ENCODE data around the gene LPAR1.
"Not testable (repeated sequence)": the region's sequence is repeated elsewhere in the genome, so short reads cannot be mapped to it uniquely, and the experiment has no call there.

Gene LPAR1

DNA sequence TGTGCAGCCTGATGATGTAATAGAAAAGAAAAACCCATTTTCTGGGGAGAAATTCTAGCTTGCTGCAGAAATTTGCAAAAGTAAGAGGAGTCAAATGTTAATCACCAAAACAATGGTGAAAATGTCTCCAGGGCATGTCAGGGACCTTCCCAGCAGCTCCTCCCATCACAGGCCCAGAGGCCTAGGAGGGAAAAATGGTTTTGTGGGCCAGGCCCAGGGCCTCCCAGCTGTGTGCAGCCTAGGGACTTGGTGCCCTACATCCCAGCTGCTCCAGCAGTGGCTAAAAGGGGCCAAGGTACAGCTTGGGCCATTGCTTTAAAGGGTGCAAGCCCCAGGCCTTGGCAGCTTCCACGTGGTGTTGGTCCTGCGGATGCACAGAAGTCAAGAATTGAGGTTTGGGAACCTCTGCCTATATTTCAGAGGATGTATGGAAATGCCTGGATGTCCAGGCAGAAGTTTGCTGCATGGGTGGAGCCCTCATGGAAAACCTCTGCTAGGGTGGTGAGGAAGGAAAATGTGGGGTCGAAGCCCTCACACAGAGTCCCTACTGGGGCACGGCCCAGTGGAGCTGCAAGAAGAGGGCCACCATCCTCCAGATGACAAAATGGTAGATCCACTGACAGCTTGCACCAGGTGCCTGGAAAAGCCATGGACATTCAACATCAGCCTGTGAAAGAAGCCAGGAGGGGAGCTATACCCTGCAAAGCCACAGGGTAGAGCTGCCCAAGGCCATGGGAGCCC lies 176.7 kb downstream of the LPAR1 start:
- DNase-seq: not testable (repeated sequence)

DNA sequence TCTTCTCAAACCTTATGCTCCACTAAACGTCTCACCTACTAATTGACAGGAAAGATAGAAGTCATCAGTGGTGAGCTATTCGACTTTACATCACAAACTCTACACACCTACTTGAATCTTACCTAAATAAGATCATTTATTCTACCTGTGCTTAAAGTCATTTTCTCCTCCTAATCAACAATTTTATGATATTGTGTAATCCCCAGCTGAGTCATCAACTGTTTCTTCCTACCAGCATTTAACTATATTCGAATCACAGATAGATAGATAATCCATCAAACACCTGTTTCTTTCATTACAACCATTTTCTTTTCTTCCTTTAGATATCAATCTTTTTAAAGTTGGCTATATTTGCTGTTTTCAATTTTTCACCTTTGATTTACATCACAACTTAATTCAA lies 181.5 kb downstream of the LPAR1 start:
- DNase-seq: no peak

DNA sequence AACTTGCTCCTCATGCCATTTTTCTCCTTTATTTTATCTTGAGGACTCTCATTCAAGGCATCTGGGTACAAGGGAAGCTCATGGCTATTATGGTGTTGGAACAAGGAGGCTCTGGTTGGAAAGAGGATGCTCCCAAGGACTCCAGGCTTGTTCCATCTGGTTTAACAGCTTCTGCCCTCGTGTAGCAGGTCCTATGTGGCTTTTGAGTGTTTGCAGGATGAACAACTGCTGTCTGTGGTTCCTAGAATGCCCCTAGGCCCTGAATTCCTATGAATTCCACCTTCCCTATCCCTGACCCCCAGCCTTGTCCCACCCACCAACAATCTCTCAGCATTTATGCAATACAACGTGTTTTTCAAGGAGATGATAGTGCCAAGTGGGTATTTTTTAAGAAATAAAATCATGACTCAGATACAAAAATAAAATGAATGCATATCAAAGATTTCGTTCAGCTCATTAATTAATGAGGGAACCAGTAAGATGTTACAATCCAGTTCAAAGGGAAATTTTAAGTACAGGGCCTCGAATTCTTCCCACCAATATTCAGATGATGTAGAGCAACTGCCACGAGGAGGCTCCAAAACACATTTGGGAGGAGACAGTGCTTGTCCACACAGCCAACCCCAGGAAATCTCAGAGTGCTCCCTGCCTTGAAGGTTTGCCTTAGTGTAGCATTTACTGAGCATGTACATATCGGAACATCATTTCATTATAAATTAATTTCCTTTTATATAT lies 187.7 kb downstream of the LPAR1 start:
- DNase-seq: no peak

DNA sequence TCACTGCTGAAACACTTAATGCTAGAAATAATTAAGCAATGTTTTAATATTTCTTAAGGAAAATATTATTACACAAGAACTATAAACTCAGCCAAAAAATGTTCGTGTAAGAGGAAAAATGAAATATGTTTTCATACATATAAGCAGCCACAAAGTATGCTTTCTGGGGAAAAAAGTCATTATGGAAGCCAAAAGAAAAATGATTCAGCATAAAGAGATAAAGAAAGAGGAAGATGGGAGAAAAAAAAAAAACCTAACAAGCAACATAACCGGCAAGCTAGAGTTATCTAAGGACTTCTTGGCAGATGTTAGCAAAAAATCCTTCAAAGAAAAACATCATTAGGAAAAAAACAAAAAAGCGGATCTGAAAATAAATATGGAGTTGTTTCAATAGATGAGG lies 190.6 kb downstream of the LPAR1 start:
- no peak for DNase-seq

DNA sequence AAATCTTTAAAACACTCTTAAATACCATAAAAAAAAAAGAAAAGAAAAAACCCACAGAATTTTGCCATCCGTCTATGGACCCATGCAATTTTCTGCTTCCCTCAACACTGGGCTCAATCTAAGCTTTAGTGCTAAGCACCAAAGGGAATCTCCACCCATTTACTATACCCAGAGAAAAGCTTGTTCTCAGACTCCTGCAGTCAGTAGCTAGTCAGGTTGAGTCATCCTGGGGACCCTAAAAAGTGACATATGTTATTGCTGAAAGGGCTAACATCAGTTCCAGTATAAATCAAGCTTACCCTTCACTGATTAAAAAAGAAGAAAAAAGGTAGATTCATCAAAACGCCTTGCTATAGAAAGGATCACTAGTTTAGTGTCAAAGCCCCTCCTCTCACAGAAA lies 192.1 kb downstream of the LPAR1 start:
- no peak for DNase-seq

DNA sequence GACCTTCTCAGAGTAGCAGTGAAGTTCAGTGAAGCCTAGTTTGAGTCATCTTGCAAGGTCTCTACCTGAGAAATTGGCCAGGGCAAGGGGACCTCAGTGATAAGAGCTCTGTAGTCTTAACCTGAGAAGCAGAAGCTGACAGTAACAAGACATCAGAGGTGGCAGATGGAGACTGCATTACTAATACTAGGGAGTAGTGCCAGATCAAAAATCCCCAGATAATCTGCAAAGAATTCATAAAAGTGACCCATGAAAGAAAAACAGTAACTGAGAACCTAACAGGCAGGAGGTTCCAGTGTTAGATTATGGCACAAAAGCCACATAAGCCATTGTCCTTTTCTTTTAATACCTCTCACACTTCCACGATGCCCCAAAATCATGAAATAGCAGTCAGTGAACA lies 194.1 kb downstream of the LPAR1 start:
- DNase-seq: no peak

DNA sequence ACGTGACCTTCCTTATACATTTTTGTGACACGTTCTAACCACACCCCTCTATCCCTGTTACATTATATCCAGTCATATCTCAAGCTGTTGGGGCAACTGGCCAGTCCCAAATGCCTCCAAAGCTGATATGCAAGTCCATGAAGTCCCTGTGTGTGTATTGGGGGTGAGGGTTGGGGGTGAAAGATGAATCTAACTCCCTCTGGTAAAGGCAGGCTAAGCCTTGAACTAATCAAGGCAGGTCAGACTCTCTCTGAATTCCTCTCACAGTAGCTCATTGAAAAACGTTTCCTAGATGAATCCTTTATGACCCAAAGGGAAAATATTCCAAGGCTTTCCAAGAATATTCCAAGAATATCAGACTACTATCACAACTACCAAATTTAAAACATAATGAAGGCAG lies 195.3 kb downstream of the LPAR1 start:
- no peak for DNase-seq

DNA sequence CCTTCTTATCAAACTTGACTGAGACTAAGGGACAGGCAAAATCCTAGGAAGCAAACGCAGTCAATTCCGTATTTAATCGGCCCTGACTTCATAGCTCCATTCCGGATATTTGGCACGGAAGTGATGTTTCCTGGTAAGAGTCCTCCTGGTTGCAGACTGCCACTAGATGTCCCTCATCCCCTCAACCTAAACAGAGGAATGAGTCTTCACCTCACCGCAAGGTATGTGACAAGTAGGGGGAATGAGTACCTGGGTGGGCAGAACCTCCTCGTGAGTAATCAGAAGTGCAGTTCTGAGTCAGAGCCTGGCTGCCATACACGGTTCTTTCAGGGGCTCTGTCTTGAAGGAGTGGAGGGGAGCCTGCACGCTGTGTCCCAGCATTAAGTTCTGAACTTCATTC lies 196.1 kb downstream of the LPAR1 start:
- no peak for DNase-seq

DNA sequence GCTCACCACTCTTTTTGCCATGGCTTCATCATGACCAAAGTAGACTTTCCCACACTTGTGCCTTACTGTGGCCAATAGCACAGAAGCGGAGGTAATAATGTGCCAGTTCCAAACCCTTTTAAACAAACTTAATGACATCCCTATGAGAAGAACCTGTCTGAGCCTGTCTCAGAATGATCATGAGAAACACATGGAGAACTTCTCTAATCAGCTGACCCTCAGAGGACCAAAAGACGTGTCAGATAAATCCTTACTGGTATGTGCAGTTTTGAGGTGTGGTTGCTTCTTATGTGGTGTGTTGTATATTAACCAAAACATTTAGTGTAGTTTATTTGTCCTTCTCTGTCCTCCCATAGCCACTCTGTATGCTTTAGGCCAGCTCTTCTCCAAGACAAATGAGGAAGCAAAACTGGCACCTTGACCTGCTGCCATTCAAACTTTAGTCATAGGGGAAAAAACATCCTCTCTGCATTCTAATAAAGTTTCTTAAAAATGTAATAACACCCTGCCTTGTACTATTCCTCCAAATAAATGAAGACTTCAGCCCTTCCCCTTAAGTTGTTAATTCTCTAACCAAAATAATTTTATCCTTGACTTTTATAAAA lies 200.8 kb downstream of the LPAR1 start:
- no peak for DNase-seq

DNA sequence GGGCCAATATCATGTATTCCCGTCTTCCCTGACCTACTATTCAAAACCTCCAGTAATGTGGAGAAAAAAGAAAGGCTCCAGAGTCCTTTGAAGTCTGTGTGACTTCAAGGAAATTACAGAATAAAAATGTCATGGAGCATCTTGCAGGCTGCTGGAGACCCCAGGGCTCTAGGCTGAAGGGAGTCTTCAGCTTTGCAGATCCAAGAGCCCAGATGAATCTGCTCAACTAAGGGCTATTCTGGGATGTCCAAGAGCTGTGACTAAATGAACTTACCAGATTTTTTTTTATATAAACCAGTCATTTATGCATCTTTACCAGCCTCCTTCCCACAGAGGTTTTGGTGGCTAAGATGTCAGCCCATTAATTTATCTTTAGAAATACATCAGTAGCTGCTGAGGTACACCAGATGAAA lies 202.4 kb downstream of the LPAR1 start:
- no peak for DNase-seq

DNA sequence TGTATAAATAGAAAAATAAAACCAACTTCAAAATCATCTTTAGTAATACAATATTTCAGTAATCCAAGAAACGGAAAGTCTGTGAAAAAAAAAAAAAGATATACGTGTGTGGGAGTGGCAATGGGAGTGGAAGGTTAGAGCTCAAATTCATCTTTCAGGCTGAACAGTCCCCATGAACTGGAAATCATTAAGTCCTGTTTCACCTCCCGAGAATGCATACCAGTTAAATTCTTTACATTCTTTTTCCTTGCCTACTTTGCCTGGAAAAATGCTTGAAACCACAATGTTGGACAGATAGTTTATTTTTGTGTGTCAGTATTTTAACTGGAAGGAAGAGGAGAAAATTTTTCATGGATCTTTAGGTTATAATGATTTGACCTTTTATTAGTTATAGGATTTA lies 202.9 kb downstream of the LPAR1 start:
- no peak for DNase-seq

DNA sequence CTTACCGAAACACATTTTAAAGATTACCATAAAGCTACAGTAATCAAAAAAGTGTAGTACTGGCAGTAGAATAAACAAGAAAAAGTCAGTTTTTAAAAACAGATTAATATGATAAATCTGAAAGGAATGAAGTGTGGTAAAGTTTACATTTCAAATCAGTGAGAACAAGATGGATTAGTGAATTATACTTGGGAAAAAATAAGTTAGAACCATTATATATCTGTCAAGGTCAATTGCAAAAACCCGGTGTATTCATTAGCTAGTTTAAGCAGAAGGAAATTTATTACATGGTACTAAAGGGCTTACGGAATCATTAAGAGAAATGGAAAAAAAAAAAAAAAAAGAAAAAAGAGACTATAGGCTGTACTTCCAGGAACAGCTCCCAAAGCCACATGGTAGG lies 205.3 kb downstream of the LPAR1 start:
- DNase-seq: no peak

DNA sequence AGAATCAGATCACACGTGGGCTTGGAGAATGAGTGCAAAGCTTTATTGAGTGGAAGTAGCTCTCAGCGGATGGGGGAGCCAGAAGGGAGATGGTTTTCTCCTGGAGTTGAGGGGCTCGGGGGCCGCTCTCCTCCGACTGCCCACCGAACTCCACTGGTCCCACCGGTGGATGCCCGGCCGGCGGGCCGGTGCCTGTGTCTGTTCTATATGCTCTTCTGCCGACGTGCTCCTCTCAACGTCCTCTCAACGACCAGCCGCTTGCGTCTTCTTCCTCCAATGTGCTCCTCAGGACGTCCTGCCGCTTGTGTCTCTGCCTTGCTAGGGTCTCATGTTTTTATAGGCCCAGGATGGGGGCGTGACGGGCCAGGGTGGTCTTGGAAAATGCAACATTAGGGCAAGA lies 207.8 kb downstream of the LPAR1 start:
- no peak for DNase-seq

DNA sequence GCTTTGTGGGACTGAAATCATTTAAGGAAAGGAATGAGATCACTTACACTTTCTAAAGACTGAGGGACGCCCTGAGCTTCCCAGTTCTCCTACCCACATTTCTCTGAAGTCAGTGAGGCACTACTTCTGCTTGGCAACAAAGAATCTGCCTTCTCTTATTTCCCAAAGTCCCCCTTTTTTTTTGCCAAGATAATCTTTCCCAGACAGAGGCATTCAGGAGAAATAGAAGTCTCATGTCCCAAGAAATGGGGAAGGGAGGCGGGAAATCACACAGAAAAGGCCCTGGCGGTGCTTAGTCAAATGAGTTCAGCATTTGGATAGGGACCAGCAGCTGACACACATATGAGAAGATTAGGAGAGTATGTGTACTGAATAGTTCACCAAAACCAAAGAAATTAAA lies 210.0 kb downstream of the LPAR1 start:
- no peak for DNase-seq

DNA sequence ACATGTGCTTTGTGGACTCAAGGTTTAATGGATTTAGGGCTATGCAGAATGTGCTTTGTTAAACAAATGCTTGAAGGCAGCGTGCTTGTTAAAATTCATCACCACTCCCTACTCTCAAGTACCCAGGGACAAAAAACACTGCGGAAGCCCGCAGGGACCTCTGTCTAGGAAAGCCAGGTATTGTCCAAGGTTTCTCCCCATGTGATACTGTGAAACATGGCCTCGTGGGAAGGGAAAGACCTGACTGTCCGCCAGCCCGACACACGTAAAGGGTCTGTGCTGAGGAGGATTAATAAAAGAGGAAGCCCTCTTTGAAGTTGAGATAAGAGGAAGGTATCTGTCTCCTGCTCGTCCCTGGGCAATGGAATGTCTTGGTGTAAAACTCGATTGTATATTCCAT lies 211.9 kb downstream of the LPAR1 start:
- DNase-seq: not testable (repeated sequence)

DNA sequence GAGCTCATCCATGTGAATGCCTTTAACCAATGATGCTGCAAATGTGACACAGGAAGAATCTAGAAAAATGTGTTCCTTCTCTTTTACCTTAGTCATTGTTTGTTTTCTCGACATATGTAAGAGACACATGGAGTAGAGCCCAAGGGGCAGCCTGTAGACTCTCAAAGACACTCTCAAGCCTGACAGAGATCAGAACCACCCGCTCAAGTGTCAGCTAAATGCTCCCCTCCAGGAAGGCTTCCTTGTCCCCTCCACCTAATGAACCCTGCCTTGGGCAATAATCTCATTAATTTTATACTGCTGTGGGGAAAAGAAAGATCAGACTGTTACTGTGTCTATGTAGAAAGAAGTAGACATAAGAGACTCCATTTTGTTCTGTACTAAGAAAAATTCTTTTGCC lies 212.3 kb downstream of the LPAR1 start:
- DNase-seq: no peak

DNA sequence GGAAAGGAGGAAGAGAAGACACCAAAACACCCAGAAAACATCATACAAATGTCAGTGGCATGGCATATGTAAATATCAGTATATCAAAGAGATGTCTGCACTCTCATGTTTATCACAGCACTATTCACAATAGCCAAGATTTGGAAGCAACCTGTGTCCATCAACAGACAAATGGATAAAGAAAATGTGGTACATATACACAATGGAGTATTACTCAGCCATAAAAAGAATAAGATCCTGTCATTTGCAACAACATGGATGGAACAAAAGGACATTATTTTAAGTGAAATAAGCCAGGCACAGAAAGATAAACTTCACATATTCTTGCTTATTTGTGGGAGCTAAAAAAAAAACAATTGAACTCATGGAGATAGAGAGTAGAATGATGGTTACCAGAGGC lies 213.1 kb downstream of the LPAR1 start:
- not testable (repeated sequence) for DNase-seq

All from NCI-H1092 treated with DMSO at 0.1 percent for 48 hours (cell line).